Neuron (in vitro differentiated cells): Measurements from ENCODE around the gene SLX4IP.

Experiments used
- H2AFZ ChIP-seq: one replicate; pipeline ENCODE4 v1.6.1; 2013; ENCODE audit warnings: low read depth, mild to moderate bottlenecking, inconsistent platforms, low read length, moderate library complexity
- H3K27me3 ChIP-seq: one replicate; pipeline ENCODE4 v1.6.1; 2013; ENCODE audit warnings: low read length; ENCODE audit not compliant: insufficient read depth
- H3K36me3 ChIP-seq: one replicate; pipeline ENCODE4 v1.6.1; 2013; ENCODE audit warnings: low read length; ENCODE audit not compliant: insufficient read depth
- H3K4me1 ChIP-seq: one replicate; pipeline ENCODE4 v1.6.1; 2013; ENCODE audit warnings: low read length; ENCODE audit not compliant: insufficient read depth
- H3K4me3 ChIP-seq: 2 replicates; pipeline ENCODE4 v1.5.1; 2013; ENCODE audit warnings: mild to moderate bottlenecking, low read length, moderate library complexity
- H3K9me3 ChIP-seq: one replicate; pipeline ENCODE4 v1.6.1; 2013; ENCODE audit warnings: low read length

SLX4IP gene

DNA sequence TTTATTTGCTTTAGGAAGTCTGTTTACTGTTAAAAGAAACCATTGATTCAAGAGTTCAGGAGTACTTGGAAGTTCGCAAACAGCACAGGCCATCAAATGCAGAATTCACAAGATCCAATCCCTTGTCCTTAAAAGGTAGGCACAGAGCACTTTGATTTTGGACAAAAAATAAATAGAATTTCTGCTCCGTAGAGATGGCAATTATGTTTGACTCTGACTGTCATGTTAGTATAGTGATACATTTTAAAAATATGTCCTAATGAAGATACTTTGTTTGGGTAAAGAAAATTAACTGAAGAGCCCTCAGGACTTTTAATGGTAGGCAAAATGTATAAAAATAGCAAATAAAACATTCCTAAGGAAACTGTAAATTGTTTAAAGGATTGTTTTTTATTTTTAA is 125.6 kb downstream of the SLX4IP start:
- H3K36me3 ChIP-seq = no peaks in the 10 kb centered on the region
- peaks cover 24% of the 10 kb centered on the region for H3K4me1 ChIP-seq
- peaks cover 3% of the 10 kb centered on the region for H3K9me3 ChIP-seq
- H2AFZ ChIP-seq = no peak overlapping the region
- no peaks in the 10 kb centered on the region for H3K27me3 ChIP-seq
- H3K4me3 ChIP-seq = no peak overlapping the region

DNA sequence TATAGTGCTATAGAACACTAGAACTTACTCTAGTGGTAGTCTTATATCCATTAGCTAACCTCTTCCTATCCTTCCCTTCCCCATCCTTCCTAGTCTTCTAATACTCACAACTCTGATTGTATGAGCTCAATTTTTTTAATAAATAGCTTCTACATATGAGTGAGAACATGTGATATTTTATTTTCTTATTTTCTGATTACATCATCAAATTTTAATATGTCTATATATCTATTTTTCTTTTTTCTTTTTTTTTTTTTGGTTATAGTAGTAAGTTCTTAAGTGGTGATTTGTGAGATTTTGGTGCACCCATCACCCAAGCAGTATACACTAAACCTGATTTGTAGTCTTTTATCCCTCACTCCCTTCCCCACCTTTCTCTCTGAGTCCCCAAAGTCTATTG is 126.2 kb downstream of the SLX4IP start:
- H3K9me3 ChIP-seq = peaks cover 3% of the 10 kb centered on the region
- H3K27me3 ChIP-seq = no peaks in the 10 kb centered on the region
- H3K4me3 ChIP-seq = no peak overlapping the region
- peaks cover 18% of the 10 kb centered on the region for H3K4me1 ChIP-seq
- H3K36me3 ChIP-seq = no peaks in the 10 kb centered on the region
- H2AFZ ChIP-seq = no peak overlapping the region

DNA sequence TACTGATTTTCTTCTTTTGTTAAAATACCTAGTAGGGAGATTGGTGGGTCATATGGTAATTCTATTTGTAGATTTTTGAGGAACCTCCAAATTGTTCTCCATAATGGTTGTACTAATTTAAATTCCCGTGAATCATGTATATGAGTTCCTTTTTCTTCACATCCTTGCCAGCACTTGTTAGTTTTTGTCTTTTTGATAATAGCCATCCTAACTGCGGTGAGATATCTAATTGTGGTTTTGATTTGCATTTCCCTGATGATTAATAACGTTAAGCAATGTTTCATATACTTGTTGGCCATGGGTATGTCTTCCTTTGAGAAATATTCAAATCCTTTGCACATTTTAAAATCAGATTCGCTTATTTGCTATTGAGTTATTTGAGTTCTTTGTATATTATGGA is 127.8 kb downstream of the SLX4IP start:
- no peak overlapping the region for H2AFZ ChIP-seq
- H3K27me3 ChIP-seq = no peaks in the 10 kb centered on the region
- H3K9me3 ChIP-seq = peaks cover 3% of the 10 kb centered on the region
- no peaks in the 10 kb centered on the region for H3K36me3 ChIP-seq
- H3K4me3 ChIP-seq = no peak overlapping the region
- peaks cover 16% of the 10 kb centered on the region for H3K4me1 ChIP-seq

DNA sequence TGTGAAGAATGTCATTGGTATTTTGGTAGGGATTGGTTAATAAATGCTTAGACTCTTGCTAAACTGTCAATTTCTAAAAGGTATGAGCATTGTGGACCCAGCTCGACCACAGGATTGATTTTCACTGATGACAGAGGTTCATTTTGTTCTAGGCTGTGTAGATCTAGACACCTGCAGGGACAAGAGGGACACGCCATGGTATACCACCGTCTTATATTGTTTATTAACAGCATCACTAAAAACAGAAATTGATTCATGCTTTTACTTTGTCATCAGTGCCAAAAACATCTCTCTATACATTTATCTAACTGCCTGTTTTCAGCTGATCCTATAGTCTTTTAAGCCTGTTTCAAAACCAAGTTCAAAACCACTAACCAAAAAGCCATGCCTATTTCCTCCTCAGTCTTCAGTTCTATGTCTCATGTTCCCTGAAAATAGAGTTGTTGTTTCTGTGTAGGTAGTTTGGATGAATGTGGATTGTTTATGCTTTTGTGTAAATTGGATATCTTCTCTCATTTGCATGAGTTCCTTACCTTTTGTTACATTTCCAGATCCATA is 128.9 kb downstream of the SLX4IP start:
- no peaks in the 10 kb centered on the region for H3K27me3 ChIP-seq
- peaks cover 3% of the 10 kb centered on the region for H3K9me3 ChIP-seq
- no peak overlapping the region for H2AFZ ChIP-seq
- H3K36me3 ChIP-seq = no peaks in the 10 kb centered on the region
- peaks cover 10% of the 10 kb centered on the region for H3K4me1 ChIP-seq
- H3K4me3 ChIP-seq = no peak overlapping the region

DNA sequence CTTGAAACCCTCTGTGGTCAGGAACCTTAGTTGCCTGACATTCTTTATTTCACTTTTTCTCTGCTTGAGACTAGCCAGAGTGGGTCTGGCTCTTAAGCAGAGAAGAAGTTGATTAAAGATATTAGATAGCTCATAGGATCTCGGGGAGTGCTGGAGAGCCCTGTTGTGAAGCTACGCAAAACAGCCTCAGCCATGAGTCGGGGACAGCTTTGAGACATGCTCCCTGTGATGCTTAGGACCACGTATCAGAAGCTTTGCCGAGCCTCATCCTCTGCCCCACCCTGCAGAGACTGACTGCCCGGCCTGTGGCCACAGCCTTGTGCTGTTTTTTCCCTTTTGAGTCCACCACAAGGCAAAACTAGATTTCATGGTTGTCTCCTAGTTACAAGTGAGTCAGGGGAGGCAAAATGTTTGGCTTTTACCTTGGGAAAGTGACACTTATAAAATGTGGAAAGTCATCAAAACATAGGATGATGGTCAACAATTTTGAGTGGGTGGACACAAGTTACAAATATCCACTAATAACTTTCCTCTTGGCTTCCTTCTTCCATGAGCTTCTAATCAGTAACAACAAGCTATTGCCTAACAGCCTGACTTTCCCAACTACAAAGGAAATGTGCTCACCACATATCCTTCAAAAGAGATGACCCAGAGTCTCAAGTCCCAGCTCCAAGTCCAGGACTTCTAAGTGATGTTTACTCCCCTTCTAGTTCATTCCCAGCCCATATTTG is 130.3 kb downstream of the SLX4IP start:
- H3K36me3 ChIP-seq = no peaks in the 10 kb centered on the region
- no peaks in the 10 kb centered on the region for H3K27me3 ChIP-seq
- no peak overlapping the region for H2AFZ ChIP-seq
- H3K4me1 ChIP-seq = peaks cover 5% of the 10 kb centered on the region
- H3K4me3 ChIP-seq = no peak overlapping the region
- peaks cover 3% of the 10 kb centered on the region for H3K9me3 ChIP-seq

DNA sequence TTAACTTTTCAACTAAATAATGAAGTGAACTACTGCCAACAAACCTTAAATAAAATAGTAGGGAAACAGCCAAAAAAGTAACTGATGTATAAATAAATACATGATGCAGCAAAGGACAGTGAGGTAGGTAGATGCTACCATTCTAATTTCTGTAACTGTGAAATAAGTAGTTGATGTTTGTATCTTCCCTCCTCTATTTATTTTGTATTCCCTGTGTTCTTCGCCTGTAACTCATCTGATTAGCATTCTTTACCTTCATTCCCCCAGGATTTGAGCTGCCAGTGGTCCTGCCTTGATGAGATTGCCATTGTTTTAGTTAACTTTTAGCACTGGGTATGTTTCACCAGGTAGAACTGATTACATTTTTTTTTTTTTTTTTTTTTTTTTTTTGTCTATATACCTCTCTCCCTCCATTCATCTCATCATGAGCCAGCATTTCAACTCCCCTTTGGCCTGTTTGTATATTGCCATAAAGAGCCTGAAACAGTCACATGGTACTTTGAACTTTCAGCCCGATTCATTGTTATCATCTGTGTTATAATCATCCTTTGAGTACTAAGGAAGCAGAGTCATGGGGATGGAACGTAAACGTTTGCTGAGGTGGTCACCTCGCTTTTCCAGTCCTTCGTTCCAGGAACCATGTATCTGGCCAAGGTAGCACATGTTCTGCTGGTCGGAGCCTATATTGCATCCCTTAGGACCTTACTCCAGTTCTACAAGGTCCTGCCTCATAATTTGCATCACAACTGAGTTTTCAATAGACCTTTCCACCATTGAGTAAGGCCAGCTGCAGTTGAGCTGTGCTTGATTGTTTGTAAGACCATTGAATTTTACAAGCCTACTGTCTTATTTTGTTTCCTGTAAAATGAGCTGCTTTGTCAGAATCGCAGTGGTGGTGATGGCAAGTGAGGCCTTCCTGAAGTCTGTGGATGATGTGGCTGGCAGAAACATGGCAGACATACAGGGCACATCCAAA is 131.1 kb downstream of the SLX4IP start:
- Histone ChIP-seq H3K27me3 (no peaks in the 10 kb centered on the region), H3K9me3 (peaks cover 3% of the 10 kb centered on the region), H3K4me3 (no peak overlapping the region), H2AFZ (no peak overlapping the region), H3K4me1 (peaks cover 5% of the 10 kb centered on the region), H3K36me3 (no peaks in the 10 kb centered on the region)

DNA sequence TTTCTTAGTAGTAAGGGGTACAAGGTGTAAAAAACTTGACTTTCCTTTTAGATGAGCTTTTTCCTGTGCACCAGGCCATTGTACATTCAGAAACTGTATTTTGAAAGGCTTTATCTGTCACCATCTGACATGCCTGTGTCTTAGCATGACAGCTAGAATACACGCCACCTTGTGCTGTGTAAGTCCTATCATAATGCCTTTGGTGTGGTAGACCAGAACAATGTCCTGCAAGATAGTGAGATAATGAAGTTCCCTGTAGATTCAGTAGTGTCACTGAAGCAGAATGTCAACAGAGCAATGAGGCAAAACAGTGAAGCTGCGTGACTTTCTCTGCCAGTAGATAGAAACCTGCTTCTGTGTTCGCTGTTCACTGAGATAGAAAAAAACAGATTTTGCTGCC is 132.9 kb downstream of the SLX4IP start:
- H3K4me1 ChIP-seq = peaks cover 5% of the 10 kb centered on the region
- H3K36me3 ChIP-seq = no peaks in the 10 kb centered on the region
- no peaks in the 10 kb centered on the region for H3K9me3 ChIP-seq
- H3K4me3 ChIP-seq = no peak overlapping the region
- no peak overlapping the region for H2AFZ ChIP-seq
- H3K27me3 ChIP-seq = no peaks in the 10 kb centered on the region

DNA sequence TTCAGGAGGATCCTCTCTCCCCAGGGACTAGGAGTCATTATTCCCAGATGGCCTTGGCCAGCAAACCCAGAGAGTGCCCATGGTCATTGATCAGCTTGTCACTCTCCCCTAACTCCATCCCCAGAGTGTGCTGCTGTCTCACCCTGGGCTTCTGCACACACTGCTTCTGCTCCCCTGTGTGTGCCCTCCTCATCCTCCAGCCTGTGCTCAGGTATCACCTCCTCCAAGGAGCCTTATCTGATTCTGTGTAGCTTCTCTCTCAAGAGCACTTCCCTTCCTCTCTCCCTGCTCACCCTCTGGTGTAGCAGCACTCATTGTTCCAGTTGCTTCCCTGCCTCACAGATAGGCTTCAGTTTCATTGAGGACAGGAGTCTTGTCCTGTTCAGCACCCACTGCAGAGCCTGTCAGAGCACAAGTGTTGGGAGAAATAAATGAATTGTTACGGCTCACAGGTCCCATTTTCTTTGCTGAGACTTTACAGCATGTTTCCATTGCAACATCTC is 136.3 kb downstream of the SLX4IP start:
- Histone ChIP-seq H3K4me1 (peaks cover 4% of the 10 kb centered on the region), H3K4me3 (no peak overlapping the region), H3K9me3 (no peaks in the 10 kb centered on the region), H3K27me3 (no peaks in the 10 kb centered on the region), H2AFZ (no peak overlapping the region), H3K36me3 (no peaks in the 10 kb centered on the region)

DNA sequence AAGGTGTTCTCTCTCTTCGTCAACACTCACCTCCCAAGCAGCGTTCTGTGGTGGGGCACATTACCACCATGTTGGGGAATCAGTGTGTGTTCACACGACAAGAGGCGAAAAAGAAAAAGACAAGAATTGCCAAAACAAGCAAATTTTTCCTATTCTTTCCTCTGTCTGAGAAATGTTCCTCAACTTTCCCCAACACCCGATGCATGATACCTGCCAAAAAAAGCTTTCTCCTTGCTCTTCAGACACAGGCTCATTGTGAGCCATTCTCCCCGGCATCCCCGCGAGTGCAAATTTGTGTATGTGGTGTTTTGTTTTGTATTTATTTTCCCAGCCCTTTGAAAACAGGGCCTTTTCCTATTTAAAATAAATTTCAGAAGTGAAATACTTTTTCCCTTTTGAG is 137.7 kb downstream of the SLX4IP start:
- H3K4me1 ChIP-seq = no peaks in the 10 kb centered on the region

DNA sequence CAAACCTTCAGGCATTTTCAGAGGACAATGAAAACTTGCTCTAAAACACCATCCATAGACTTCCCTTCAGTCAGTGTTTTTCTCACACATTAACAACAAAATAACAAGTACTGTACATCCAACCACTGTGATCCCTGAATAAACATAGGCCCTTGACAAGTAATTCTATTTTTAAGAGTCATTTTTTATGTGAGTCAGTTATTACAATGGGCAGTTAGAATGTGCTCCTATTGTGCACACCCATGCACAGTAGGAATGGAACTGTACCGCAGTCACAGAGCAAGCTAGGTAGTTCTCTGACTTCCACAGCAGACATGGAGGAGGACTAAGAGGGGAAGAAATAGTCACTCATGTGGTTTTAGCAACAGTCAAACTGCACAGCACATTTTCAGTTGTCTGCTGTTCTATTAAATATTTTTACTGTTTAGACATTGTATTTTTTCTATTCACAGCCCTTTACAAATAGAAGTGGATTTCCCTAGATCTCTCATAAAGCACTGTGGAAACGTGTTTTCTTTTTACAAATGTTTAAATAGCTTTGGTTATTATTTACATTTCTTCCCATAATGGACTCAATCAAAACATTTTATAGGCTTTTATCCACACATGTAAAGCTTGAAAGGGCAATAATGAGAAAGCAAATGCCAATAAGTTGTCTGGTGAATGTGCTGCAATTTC is 138.3 kb downstream of the SLX4IP start:
- no peaks in the 10 kb centered on the region for H3K4me1 ChIP-seq
- no peaks in the 10 kb centered on the region for H3K9me3 ChIP-seq
- no peak overlapping the region for H3K4me3 ChIP-seq
- H2AFZ ChIP-seq = no peak overlapping the region
- no peaks in the 10 kb centered on the region for H3K36me3 ChIP-seq
- no peaks in the 10 kb centered on the region for H3K27me3 ChIP-seq

More for the DNA sequence above, 137.7 kb downstream of the SLX4IP start:
- Histone ChIP-seq H2AFZ (no peak overlapping the region), H3K9me3 (no peaks in the 10 kb centered on the region), H3K36me3 (no peaks in the 10 kb centered on the region), H3K4me3 (no peak overlapping the region), H3K27me3 (no peaks in the 10 kb centered on the region)

DNA sequence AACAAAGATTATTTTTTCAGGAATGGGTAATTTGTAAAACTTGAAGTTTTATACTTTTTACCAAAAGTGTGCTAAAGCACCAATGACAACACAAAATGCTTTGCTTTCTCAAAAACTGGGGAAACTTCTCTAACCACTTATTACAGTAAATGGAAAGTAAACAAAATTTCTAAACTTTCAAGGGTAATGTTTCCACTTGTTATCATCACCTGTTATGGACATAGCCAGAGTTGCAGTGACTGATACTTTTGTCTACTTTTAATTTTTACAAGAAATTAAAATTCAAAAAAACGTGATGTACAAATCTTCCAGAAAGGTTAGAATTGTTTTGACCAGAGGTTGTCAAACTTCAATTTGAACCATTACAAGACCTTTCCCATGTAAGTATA is 138.8 kb downstream of the SLX4IP start:
- H3K9me3 ChIP-seq = no peaks in the 10 kb centered on the region
- H3K4me1 ChIP-seq = no peaks in the 10 kb centered on the region
- no peak overlapping the region for H2AFZ ChIP-seq
- no peak overlapping the region for H3K4me3 ChIP-seq
- H3K36me3 ChIP-seq = no peaks in the 10 kb centered on the region
- H3K27me3 ChIP-seq = no peaks in the 10 kb centered on the region

DNA sequence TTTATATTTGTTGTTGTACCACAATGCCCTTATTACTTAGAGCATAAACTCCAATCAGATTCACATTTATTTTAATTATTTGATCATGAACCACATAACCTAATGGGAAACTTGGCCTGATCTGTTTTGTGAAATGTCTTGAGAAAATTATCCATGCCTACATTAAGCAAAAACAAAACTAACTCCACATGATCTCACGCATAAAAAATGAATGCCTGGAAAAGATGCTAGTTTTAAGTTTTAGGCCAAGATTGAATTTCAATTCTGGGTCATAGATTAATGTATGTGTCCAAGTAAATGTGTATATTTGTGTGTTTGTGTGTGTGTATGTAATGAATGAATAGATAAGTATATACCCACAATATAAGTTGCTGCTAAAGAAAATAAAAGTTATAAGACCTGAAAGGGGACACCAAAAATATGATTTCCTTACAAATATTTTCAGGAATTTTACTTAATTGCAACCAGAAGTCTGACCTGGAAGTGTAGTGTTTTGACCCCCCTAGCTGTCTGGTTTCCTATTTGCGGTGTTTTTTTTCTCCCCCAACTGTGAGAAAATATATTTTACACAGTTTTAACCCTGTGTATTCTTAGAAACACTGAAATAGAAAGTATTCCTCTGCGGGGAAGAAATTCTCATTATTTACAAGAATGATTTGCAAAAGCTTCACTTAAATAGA is 141.4 kb downstream of the SLX4IP start:
- Histone ChIP-seq H3K4me1 (no peaks in the 10 kb centered on the region), H2AFZ (no peak overlapping the region), H3K9me3 (no peaks in the 10 kb centered on the region), H3K27me3 (no peaks in the 10 kb centered on the region), H3K4me3 (no peak overlapping the region), H3K36me3 (no peaks in the 10 kb centered on the region)
